Measurements from ENCODE around the gene MEST.

The MEST gene

GRCh38 chr7:130490311-130490791 is 1.5 kb upstream of the MEST start:
- no peak for TF ChIP-seq CTCF (IDR thresholded peaks at IDR 0.05; ENCODE audit: borderline replicate concordance, insufficient read depth, low read depth, low read length)
- peak overlapping the region; percentile 17 for H3K4me3 ChIP-seq (ENCODE audit: low read depth, low read length)

DNA sequence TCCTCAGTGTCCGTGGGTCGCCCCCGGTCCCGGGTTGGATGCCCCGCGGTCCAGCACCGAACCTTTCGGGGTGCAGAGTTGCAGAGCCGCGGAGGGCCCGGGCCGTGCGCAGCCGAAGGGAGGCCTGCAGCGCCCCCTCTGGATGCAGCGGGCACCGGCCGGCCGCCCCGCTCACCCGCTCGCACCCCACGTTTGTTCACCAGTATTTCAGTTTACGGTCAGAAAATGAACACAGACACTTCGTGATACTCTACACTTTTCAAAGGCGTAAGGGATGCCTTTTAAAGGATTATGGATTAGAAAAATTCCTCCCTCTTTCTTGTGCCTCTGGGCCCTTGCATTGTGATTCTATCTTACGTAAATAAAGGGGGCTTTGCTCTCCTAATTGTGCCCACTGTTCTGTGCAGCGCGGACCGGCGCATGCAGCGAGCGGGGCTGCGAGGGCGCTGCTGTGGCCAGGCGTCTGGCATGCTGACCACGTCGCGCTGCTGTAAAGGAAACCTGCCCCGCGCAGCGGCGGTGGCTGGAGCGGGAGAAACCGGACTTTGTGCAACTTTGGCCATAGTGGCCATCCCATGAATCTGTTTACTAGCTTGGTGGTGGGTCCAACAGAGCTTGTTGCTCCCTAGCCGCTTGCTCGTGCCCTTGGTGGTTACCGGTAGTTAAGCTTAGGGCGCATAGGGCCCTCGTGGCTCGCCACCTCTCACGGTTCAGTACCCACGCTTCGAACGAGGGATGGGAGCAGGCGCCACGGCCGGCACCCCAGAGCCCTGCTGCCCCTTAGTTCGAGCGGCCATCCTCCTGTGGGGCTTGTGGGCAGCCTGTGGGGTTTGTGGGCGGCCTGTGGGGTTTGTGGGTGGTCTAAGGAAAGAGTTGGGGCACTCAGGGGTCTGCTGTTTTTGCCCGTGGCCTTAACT is 739 bp upstream of the MEST start:
- H3K4me3 ChIP-seq (ENCODE audit: low read depth, low read length) = peak overlapping the region; percentile 54

GRCh38 chr7:130492523-130493274 is 814 bp downstream of the MEST start:
- H3K4me3 ChIP-seq (ENCODE audit: low read depth, low read length) = peak overlapping the region; percentile 54

More for the DNA sequence above, 739 bp upstream of the MEST start:
- peak; percentile 66 for TF ChIP-seq CTCF (IDR thresholded peaks at IDR 0.05; ENCODE audit: borderline replicate concordance, insufficient read depth, low read depth, low read length)

DNA sequence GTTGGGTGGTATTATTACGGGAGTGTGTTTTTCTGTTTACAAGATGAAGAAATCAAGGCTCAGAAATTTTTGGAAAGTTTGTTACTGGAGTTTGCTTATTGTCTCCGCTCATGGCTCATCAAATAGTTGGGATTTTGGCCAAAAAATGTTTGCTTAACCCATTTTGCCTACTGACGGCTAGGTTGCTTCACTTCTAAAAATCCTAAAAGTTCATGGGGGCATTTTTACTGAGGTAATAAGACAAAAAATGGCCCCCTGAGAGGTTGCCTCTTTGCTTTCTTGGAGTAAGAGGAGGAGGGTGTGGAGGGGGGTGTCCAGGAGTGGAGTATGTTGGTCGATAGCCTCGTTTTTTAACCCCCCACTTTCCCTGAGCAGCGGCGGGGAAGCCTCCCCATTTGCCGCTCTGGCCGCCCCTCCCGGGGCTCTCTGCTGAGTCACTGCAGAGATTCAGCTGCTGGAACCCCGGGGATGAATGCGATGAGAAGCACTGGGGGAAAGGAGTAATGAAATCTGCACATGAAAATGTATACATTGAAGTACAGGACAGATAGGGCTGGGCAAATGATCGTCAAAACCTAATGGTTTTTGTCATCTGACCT is 1.5 kb downstream of the MEST start:
- no peak for TF ChIP-seq CTCF (IDR thresholded peaks at IDR 0.05; ENCODE audit: borderline replicate concordance, insufficient read depth, low read depth, low read length)
- H3K4me3 ChIP-seq (ENCODE audit: low read depth, low read length) = peak overlapping the region; percentile 54

More at GRCh38 chr7:130492523-130493274, 814 bp downstream of the MEST start:
- TF ChIP-seq CTCF (IDR thresholded peaks at IDR 0.05; ENCODE audit: borderline replicate concordance, insufficient read depth, low read depth, low read length) = no peak

GRCh38 chr7:130494431-130494858 is 2.6 kb downstream of the MEST start:
- no peak overlapping the region for H3K4me3 ChIP-seq (ENCODE audit: low read depth, low read length)
- no peak for TF ChIP-seq CTCF (IDR thresholded peaks at IDR 0.05; ENCODE audit: borderline replicate concordance, insufficient read depth, low read depth, low read length)

- H3K4me3 ChIP-seq (ENCODE audit: low read depth, low read length) = no peak overlapping the region
- no peak for TF ChIP-seq CTCF (IDR thresholded peaks at IDR 0.05; ENCODE audit: borderline replicate concordance, insufficient read depth, low read depth, low read length)
Measured at GRCh38 chr7:130500463-130500862, 8.6 kb downstream of the MEST start.

All from GM12875 (cell line).